Psoas muscle (tissue), 8 donors: ENCODE measurements around the gene MYO5C. TPM values are rescaled to one million over a fixed set of nuclear protein-coding genes. Genes with fewer than 3 reads are reported as not detected.

Source experiments
- ATAC-seq, 4 donors: fragments of 200-7000 bp; cut with Tn5 transposase; one replicate each; pipeline ENCODE4 v1.9.1; 2020; ENCODE audit warnings: moderate library complexity in 3 of 4, mild to moderate bottlenecking in 2 of 4
- DNase-seq, 2 donors: peaks; one replicate each; pipeline ENCODE4 v3.0.0-alpha.2; 2020
- H3K27ac ChIP-seq: fragments of 200-600 bp; one replicate; pipeline ENCODE4 v1.8.0; 2022
- H3K27me3 ChIP-seq, 3 donors: fragments of 200-600 bp in 1 of 3; one replicate each; pipeline versions ENCODE4 v1.6.1 to v1.8.0; 2013 to 2022; ENCODE audit warnings: low read length in 2 of 3, mild to moderate bottlenecking in 2 of 3, moderate library complexity in 1 of 3; ENCODE audit not compliant: insufficient read depth in 3 of 3
- H3K36me3 ChIP-seq, 2 donors: fragments of 200-600 bp in 1 of 2; one replicate each; pipeline versions ENCODE4 v1.6.1 to v1.8.0; 2013 to 2022; ENCODE audit warnings: low read depth in 1 of 2, mild to moderate bottlenecking in 1 of 2, moderate library complexity in 1 of 2; ENCODE audit not compliant: insufficient read depth in 1 of 2
- H3K4me1 ChIP-seq: fragments of 200-600 bp; one replicate; pipeline ENCODE4 v1.8.0; 2022
- H3K4me3 ChIP-seq: fragments of 200-600 bp; one replicate; pipeline ENCODE4 v1.8.0; 2022; ENCODE audit warnings: mild to moderate bottlenecking
- H3K9me3 ChIP-seq: fragments of 200-600 bp; one replicate; pipeline ENCODE4 v1.8.0; 2022
- CTCF ChIP-seq: fragments of 200-600 bp; IDR thresholded peaks from one replicate; pipeline ENCODE4 v1.8.0; 2022; ENCODE audit warnings: antibody characterized with exemption
- WGBS, 3 donors: extraction: QIAGEN DNeasy Blood & Tissue Kit; methylation state at CpG; one replicate each; pipeline versions ENCODE4 v1.1.6 to v1.1.7; 2013; 5-methylcytosine and 5-hydroxymethylcytosine counted together
- intact Hi-C, 2 donors: fragments of 100-400 bp; cut with DNase I; formaldehyde crosslinking; loops; one replicate each; pipeline versions ENCODE4 v1.11.0 to v1.14.2; 2022
- polyA plus RNA-seq, 3 donors: library from polyadenylated mRNA; stranded (reverse); fragments of 200-250 nt; gene quantifications; one replicate each; pipeline ENCODE4 v1.2.3, GENCODE V29; 2013
- total RNA-seq, 4 donors: library from RNA; stranded (reverse); fragmentation: NEBNext Ultra II Directional in 2 of 4; extraction: Animal tissue kit (Norgen Biotek cat#: 25700) in 2 of 4; gene quantifications; one replicate each; pipeline versions ENCODE4 v1.2.1 to v1.2.4, GENCODE V29; 2021 to 2023
- donor health status: healthy with polysubstance abuse.
- donor health status: DM: no; HTN: no; CAD: no; lungs with moderate emphysema.
- donor health status: Bipolar disorder and iron deficiency.
- donor health status: healthy.
- donor health status: DM: yes; HTN: yes; CAD: no.
- donor health status: DM: no; HTN: no; CAD: no.
- donor health status: DM: no; HTN: no; CAD: no.
- donor health status: DM: yes; HTN: yes; CAD: no.

MYO5C gene
- total and polyA plus RNA-seq, 7 donors, result 0.53 to 3.0 (median 1.2) TPM

- no peaks in the 10 kb centered on the region for H3K27me3 ChIP-seq
- no peaks in the 10 kb centered on the region for H3K9me3 ChIP-seq
- no peak for TF ChIP-seq CTCF
- H3K36me3 ChIP-seq, result no peaks in the 10 kb centered on the region
- H3K27ac ChIP-seq, result no peak overlapping the region
- intact Hi-C loops, result loop anchor here in 1 of 2 donors (10.0 kb wide), 1 partner anchor 260 kb away; no protein-coding TSS in a partner anchor
- DNase-seq (no peak), ATAC-seq (no peak)
- no peaks in the 10 kb centered on the region for H3K4me1 ChIP-seq
- no peak overlapping the region for H3K4me3 ChIP-seq
- WGBS, 3 donors, result 79 to 82% (median 79%) methylated on average over 7 of the region's 7 CpGs
These were observed 150.9 kb downstream of the MYO5C start for GRCh38 chr15:52144656-52145178.

- no peaks in the 10 kb centered on the region for H3K4me1 ChIP-seq
- TF ChIP-seq CTCF, result no peak
- H3K4me3 ChIP-seq, result no peak overlapping the region
- DNase-seq (no peak), ATAC-seq (no peak)
- H3K36me3 ChIP-seq, result no peaks in the 10 kb centered on the region
- intact Hi-C loops, result loop anchor here in 1 of 2 donors (10.0 kb wide), 1 partner anchor 259 kb away; no protein-coding TSS in a partner anchor
- no peaks in the 10 kb centered on the region for H3K9me3 ChIP-seq
- WGBS, 3 donors, result 69 to 81% (median 80%) methylated on average over 11 of the region's 11 CpGs
- no peak overlapping the region for H3K27ac ChIP-seq
- H3K27me3 ChIP-seq, result no peaks in the 10 kb centered on the region
These were observed 151.7 kb downstream of the MYO5C start for GRCh38 chr15:52143873-52144272.

Other genes starting within 250 kb of the MYO5C start
- gene BCL2L10, start 183.0 kb downstream of the MYO5C start, total RNA-seq, result not detected
- under 1 TPM in 1 of 3 donors, not detected in 2; 0.04 TPM for gene BCL2L10, start 183.0 kb downstream of the MYO5C start, polyA plus RNA-seq
- 1 to 10 TPM; 1.1 to 2.5 (median 1.4) TPM for gene GNB5, start 104.4 kb downstream of the MYO5C start, total RNA-seq
- gene GNB5, start 104.4 kb downstream of the MYO5C start, polyA plus RNA-seq, result 1 to 10 TPM in 2 of 3 donors, under 1 TPM in 1; 0.86 to 1.5 (median 1.3) TPM
- 1 to 10 TPM; 5.0 to 9.9 (median 7.8) TPM for gene MYO5A, start 233.1 kb upstream of the MYO5C start, total RNA-seq
- gene MYO5A, start 233.1 kb upstream of the MYO5C start, polyA plus RNA-seq, result 1 to 10 TPM; 3.6 to 7.7 (median 4.4) TPM